Tibial nerve (tissue), 4 donors: ENCODE data around the gene GNAT1. TPM values are rescaled to one million over a fixed set of nuclear protein-coding genes. Genes with fewer than 3 reads are reported as not detected.
A peak's percentile ranks its signal among the peaks of the same experiment; 100 is the strongest.

Source experiments
- DNase-seq, 2 donors: peaks; one replicate each; pipeline ENCODE4 v3.0.0-alpha.2; 2019; ENCODE audit warnings: low spot score in 2 of 2
- H3K27ac ChIP-seq, 4 donors: fragments of 200-600 bp; sonication (generic) in 3 of 4; one replicate each; pipeline ENCODE4 v1.5.1; 2017 to 2019; ENCODE audit warnings: mild to moderate bottlenecking in 1 of 4
- H3K27me3 ChIP-seq, 2 donors: fragments of 200-600 bp; sonication (generic) in 1 of 2; one replicate each; pipeline versions ENCODE4 v1.5.1 to v1.6.0; 2017 to 2019
- H3K36me3 ChIP-seq, 3 donors: fragments of 200-600 bp; sonication (generic); one replicate each; pipeline ENCODE4 v1.5.1; 2018 to 2019
- H3K4me1 ChIP-seq, 4 donors: fragments of 200-600 bp; sonication (generic) in 3 of 4; one replicate each; pipeline ENCODE4 v1.5.1; 2017 to 2019
- H3K4me3 ChIP-seq, 4 donors: fragments of 200-600 bp; sonication (generic) in 3 of 4; one replicate each; pipeline ENCODE4 v1.5.1; 2017 to 2019; ENCODE audit warnings: mild to moderate bottlenecking in 1 of 4, moderate library complexity in 1 of 4
- H3K9me3 ChIP-seq, 4 donors: fragments of 200-600 bp; sonication (generic) in 3 of 4; one replicate each; pipeline ENCODE4 v1.5.1; 2017 to 2019
- EP300 ChIP-seq, 2 donors: sonication (generic); formaldehyde crosslinking; IDR thresholded peaks; one replicate each; pipeline ENCODE4 v1.6.1; 2017; ENCODE audit warnings: antibody characterized with exemption in 2 of 2, mild to moderate bottlenecking in 1 of 2
- POLR2A ChIP-seq, 2 donors: fragments of 450-650 bp; IDR thresholded peaks; one replicate each; pipeline ENCODE4 v1.6.1; 2017; ENCODE audit warnings: antibody characterized with exemption in 2 of 2, mild to moderate bottlenecking in 2 of 2, moderate library complexity in 2 of 2
- WGBS, 2 donors: methylation state at CpG; one replicate each; pipeline ENCODE4 v1.1.5; 2018; 5-methylcytosine and 5-hydroxymethylcytosine counted together
- total RNA-seq, 4 donors: library from RNA; depleted of rRNA; stranded (reverse); fragments of >200 nt; gene quantifications; one replicate each; pipeline ENCODE4 v1.1.0, GENCODE V29; 2016
- TF ChIP-seq, protein P1 (sequence below), 5 experiments: fragments of 200-600 bp in 3 of 5; fragments of 450-650 bp in 2 of 5; sonication (generic) in 3 of 5; IDR thresholded peaks; one replicate each; pipeline ENCODE4 v1.5.1; 2016 to 2019; ENCODE audit warnings: antibody characterized with exemption in 5 of 5, mild to moderate bottlenecking in 3 of 5, moderate library complexity in 2 of 5

GNAT1 gene
- total RNA-seq, 4 donors from 2014 or later, result not detected

DNA sequence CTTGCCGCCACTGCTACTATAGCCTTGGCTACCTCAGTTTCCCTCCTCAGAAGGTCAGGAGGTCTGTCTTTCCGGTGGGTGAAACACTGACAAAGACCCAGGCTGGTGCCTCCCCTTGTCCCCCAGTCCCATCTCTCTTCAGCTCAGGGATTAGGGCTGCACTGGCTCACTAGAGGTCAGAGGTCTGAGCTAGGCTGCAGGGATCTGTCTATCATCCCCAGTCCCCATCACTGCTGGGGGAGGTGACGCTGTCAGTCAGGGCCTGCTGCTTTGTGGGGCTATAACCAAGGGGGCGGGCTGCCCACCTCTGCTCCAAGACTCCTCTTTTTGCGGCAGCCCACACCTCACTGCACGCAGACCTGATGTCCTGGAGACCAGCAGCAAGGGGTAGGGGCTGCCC lies 22.6 kb upstream of the GNAT1 start:
- H3K36me3 ChIP-seq, result no peaks in the 10 kb centered on the region
- H3K27ac ChIP-seq, result peak overlapping the region in 1 of 4 donors; percentile 83
- no peaks in the 10 kb centered on the region for H3K27me3 ChIP-seq
- peaks cover 0 to 62% (median 46%) of the 10 kb centered on the region in 4 donors for H3K4me1 ChIP-seq
- no peak for DNase-seq
- WGBS, 2 donors, result 79 to 92% methylated on average over 5 to 6 of the region's 6 CpGs
- TF ChIP-seq EP300 (IDR thresholded peaks at IDR 0.05), result no peak
- TF ChIP-seq POLR2A (IDR thresholded peaks at IDR 0.05), result no peak
- TF ChIP-seq, protein P1, sequence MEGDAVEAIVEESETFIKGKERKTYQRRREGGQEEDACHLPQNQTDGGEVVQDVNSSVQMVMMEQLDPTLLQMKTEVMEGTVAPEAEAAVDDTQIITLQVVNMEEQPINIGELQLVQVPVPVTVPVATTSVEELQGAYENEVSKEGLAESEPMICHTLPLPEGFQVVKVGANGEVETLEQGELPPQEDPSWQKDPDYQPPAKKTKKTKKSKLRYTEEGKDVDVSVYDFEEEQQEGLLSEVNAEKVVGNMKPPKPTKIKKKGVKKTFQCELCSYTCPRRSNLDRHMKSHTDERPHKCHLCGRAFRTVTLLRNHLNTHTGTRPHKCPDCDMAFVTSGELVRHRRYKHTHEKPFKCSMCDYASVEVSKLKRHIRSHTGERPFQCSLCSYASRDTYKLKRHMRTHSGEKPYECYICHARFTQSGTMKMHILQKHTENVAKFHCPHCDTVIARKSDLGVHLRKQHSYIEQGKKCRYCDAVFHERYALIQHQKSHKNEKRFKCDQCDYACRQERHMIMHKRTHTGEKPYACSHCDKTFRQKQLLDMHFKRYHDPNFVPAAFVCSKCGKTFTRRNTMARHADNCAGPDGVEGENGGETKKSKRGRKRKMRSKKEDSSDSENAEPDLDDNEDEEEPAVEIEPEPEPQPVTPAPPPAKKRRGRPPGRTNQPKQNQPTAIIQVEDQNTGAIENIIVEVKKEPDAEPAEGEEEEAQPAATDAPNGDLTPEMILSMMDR (IDR thresholded peaks at IDR 0.05), result no peak
- no peak overlapping the region for H3K4me3 ChIP-seq
- no peaks in the 10 kb centered on the region for H3K9me3 ChIP-seq

DNA sequence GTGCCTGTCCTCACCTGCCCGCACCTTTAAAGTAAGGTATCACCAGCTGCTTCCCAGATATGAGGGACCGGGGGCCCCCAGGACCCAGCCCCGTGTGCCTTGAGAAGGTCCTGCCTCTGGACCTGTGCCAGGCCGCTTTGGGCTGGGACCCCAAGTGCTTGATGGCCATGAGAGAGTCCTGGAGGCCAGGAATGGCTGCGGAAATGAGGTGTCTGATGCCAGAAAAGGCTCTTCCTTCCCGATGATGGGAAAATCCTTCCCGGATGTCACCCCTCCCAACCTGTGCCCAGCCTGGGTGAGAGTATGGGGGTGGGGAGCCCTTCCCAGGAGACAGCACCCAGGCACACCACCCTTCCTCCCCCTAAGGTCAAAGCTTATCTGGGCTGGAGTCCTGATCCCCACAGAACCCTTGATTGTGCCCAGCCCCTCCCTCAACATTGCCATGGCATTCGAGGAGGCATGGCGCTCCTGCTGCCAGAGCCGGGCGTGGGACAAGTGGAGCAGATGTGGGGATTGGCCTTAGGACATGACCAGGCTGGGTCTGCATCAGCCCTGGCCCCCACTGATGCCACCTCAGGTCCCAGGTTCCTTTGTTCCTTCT lies 22.1 kb upstream of the GNAT1 start:
- no peaks in the 10 kb centered on the region for H3K9me3 ChIP-seq
- DNase-seq, result no peak
- peak overlapping the region in 1 of 4 donors; percentile 83 for H3K27ac ChIP-seq
- H3K27me3 ChIP-seq, result no peaks in the 10 kb centered on the region
- H3K36me3 ChIP-seq, result no peaks in the 10 kb centered on the region
- TF ChIP-seq, protein P1 (IDR thresholded peaks at IDR 0.05), result no peak
- TF ChIP-seq EP300 (IDR thresholded peaks at IDR 0.05) (no peak), POLR2A (IDR thresholded peaks at IDR 0.05) (no peak)
- no peak overlapping the region for H3K4me3 ChIP-seq
- 77 to 80% methylated on average over 10 to 11 of the region's 11 CpGs for WGBS, 2 donors
- H3K4me1 ChIP-seq, result peaks cover 0 to 57% (median 41%) of the 10 kb centered on the region in 4 donors

DNA sequence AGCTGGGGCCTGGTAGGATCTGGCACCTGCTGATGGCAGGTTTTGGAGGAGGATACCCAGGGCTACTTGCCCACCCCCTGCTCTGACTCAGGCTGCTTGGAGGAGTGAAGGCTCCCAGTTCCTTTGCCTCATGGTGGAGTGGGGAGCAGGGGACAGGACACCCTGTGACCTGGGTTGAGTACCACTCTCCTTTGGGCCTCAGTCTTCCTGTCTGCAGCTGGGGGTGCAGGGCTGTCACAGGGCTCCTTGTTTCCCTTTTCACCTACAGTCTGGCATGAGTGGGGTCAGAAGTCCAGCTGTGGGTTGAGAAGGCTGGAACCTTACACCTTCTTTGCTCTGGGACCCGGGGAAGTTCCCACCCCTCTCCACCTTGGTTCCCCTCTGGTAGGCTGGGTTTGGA lies 21.6 kb upstream of the GNAT1 start:
- peak overlapping the region in 1 of 4 donors; percentile 48 for H3K27ac ChIP-seq
- DNase-seq, result no peak

DNA sequence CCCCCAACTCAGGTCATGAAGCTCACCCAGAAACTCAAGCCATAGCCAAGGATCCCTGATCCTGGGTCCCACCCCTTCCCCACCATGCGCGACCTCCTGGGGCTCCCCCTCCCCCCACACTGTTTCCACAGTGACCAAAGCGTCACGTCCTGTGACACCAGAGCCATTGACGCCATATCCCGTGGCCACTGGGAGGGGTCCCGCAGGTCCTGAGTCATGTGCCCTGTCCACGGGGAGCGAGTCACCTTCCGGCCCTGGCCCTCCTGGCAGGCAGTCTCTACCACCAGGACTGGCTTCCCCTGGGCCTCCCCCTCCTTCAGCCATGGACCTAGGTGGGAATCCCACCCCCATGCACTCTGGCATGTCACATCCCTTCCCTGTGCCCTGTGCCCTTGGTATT lies 20.7 kb upstream of the GNAT1 start:
- peaks cover 0 to 43% (median 27%) of the 10 kb centered on the region in 4 donors for H3K4me1 ChIP-seq
- whole genome bisulfite sequencing, 2 donors, result 83 to 86% methylated on average over 7 to 9 of the region's 10 CpGs
- no peak for DNase-seq

More for the DNA sequence above, 21.6 kb upstream of the GNAT1 start:
- Histone ChIP-seq H3K9me3 (no peaks in the 10 kb centered on the region), H3K4me3 (no peak overlapping the region), H3K27me3 (no peaks in the 10 kb centered on the region), H3K36me3 (no peaks in the 10 kb centered on the region), H3K4me1 (peaks cover 0 to 52% (median 36%) of the 10 kb centered on the region in 4 donors)
- 75 to 91% methylated on average over 1 of the region's 1 CpG for WGBS, 2 donors
- TF ChIP-seq, protein P1 (IDR thresholded peaks at IDR 0.05), result no peak
- no peak for TF ChIP-seq EP300 (IDR thresholded peaks at IDR 0.05)
- TF ChIP-seq POLR2A (IDR thresholded peaks at IDR 0.05), result no peak

More for the DNA sequence above, 20.7 kb upstream of the GNAT1 start:
- TF ChIP-seq, protein P1 (IDR thresholded peaks at IDR 0.05), result no peak
- TF ChIP-seq EP300 (IDR thresholded peaks at IDR 0.05), result peak; percentile 27 to 43
- Histone ChIP-seq H3K27me3 (no peaks in the 10 kb centered on the region), H3K27ac (peak overlapping the region in 1 of 4 donors; percentile 48), H3K9me3 (no peaks in the 10 kb centered on the region), H3K4me3 (no peak overlapping the region), H3K36me3 (no peaks in the 10 kb centered on the region)
